ENCODE results near the gene COX7A2. TPM values are rescaled to one million over a fixed set of nuclear protein-coding genes. Genes with fewer than 3 reads are reported as not detected.

Gene COX7A2
- total RNA-seq, 3 donors from 2014 or later (not counting 1 experiment from before 2014, with no cell fraction given), result 161 to 215 (median 166) TPM

DNA sequence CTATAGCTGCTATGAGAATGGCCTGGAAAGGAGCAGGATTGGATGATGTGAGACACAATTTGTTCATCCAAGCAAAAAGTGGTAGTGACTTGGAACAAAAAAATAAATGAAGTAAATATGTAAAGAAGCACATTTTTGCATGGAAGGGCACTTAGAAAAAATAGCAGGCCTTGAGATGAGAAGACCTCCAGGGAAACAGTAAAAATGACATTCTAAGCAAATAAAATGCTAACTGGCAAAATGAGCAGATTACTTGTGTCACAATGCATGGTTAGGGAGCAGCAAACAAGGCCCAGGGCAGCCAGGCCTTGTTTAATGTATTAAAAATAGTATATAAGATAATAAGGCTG, 19.8 kb upstream of the COX7A2 start:
- Histone ChIP-seq H3K9me3 (ENCODE audit: control insufficient read depth, insufficient read depth, low read length) (no peaks in the 10 kb centered on the region), H3K4me1 (ENCODE audit: control insufficient read depth, insufficient read depth, low read length) (no peaks in the 10 kb centered on the region), H3K27me3 (ENCODE audit: control insufficient read depth, insufficient read depth, low read length) (no peaks in the 10 kb centered on the region), H3K27ac (ENCODE audit: low read length) (no peak overlapping the region), H3K36me3 (ENCODE audit: control insufficient read depth, insufficient read depth, low read length) (peaks cover 45% of the 10 kb centered on the region), H3K4me3 (ENCODE audit: low read length) (no peak overlapping the region)
- H3K27ac Mint-ChIP-seq, result no peak overlapping the region
- ATAC-seq (no peak), DNase-seq (no peak)
- TF ChIP-seq, protein P1, sequence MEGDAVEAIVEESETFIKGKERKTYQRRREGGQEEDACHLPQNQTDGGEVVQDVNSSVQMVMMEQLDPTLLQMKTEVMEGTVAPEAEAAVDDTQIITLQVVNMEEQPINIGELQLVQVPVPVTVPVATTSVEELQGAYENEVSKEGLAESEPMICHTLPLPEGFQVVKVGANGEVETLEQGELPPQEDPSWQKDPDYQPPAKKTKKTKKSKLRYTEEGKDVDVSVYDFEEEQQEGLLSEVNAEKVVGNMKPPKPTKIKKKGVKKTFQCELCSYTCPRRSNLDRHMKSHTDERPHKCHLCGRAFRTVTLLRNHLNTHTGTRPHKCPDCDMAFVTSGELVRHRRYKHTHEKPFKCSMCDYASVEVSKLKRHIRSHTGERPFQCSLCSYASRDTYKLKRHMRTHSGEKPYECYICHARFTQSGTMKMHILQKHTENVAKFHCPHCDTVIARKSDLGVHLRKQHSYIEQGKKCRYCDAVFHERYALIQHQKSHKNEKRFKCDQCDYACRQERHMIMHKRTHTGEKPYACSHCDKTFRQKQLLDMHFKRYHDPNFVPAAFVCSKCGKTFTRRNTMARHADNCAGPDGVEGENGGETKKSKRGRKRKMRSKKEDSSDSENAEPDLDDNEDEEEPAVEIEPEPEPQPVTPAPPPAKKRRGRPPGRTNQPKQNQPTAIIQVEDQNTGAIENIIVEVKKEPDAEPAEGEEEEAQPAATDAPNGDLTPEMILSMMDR (IDR thresholded peaks at IDR 0.05), result no peak
- intact Hi-C loops (cut with micrococcal nuclease), result no loop called here
- no peaks in the 10 kb centered on the region for H3K36me3 Mint-ChIP-seq
- no peaks in the 10 kb centered on the region for H3K9me3 Mint-ChIP-seq
- H3K4me3 Mint-ChIP-seq, result no peak overlapping the region
- peaks cover 3 to 10% of the 10 kb centered on the region in 2 donors for H3K4me1 Mint-ChIP-seq
- no peaks in the 10 kb centered on the region for H3K27me3 Mint-ChIP-seq (ENCODE audit: low read depth in 2 of 2)

DNA sequence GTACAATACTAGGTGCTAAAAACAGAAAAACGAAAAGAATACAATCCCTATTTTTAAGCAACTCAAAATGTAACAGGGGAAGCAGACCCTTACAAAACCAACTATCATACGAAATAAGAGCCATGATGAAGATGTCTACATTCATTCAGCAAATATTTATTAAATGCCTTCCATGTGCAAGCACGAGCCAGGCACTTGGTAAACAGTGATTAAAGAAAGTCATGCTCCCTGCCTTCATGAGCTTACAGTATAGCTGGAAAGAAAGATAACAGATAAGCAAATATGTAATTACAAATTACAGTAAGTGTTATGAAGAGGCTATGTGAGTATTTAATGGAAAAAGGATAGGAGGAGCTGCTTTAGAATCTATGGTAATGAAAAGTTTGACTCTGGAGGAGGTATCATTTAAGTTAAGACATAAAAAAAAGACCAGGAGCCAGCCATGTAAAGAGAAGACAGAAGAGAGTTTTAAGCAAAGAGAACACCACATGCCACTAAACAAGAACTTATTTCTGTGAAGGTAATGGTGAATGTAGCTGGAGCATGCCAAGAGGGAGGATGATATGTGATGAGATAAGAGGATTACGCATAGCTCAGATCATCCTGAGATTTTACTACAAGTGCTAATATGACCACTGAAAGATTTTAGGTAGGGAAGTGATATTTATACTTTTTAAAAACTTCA, 19.3 kb upstream of the COX7A2 start:
- H3K27me3 ChIP-seq (ENCODE audit: control insufficient read depth, insufficient read depth, low read length), result no peaks in the 10 kb centered on the region

DNA sequence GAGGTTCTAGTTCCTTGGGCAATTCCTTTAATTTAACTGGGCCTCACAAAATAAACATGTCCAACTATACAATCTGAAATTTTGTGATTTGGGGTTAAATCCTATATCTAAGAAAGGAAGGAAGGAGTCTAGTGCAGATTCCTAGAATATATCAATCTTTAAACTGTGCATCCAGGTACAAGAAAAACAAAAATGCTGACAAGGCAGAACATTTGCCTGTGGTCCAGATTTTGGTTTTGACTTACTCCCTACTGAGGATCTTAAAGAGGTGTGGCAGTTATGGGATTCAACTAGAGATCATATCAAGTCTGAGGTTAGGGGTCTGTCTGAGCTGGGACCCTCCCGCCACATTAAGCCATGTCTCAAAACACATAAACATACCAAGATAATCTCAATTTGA, 17.7 kb upstream of the COX7A2 start:
- DNase-seq (no peak), ATAC-seq (no peak)
- no peak overlapping the region for H3K27ac ChIP-seq (ENCODE audit: low read length)
- no peaks in the 10 kb centered on the region for H3K4me1 ChIP-seq (ENCODE audit: control insufficient read depth, insufficient read depth, low read length)
- TF ChIP-seq, protein P1 (IDR thresholded peaks at IDR 0.05), result no peak
- no peaks in the 10 kb centered on the region for H3K27me3 Mint-ChIP-seq (ENCODE audit: low read depth in 2 of 2)
- H3K4me3 Mint-ChIP-seq, result no peak overlapping the region
- H3K9me3 ChIP-seq (ENCODE audit: control insufficient read depth, insufficient read depth, low read length), result no peaks in the 10 kb centered on the region
- intact Hi-C loops (cut with micrococcal nuclease), result no loop called here
- WGBS (ENCODE audit: insufficient coverage), result 100% methylated on average over 1 of the region's 1 CpG
- H3K27me3 ChIP-seq (ENCODE audit: control insufficient read depth, insufficient read depth, low read length), result no peaks in the 10 kb centered on the region
- no peak overlapping the region for H3K27ac Mint-ChIP-seq
- H3K9me3 Mint-ChIP-seq, result no peaks in the 10 kb centered on the region
- H3K36me3 Mint-ChIP-seq, result no peaks in the 10 kb centered on the region
- H3K4me1 Mint-ChIP-seq, result peaks cover 0 to 8% of the 10 kb centered on the region in 2 donors
- peaks cover 59% of the 10 kb centered on the region for H3K36me3 ChIP-seq (ENCODE audit: control insufficient read depth, insufficient read depth, low read length)
- H3K4me3 ChIP-seq (ENCODE audit: low read length), result no peak overlapping the region

More for the DNA sequence above, 19.3 kb upstream of the COX7A2 start:
- H3K9me3 Mint-ChIP-seq, result no peaks in the 10 kb centered on the region
- H3K27ac ChIP-seq (ENCODE audit: low read length), result no peak overlapping the region
- H3K4me3 ChIP-seq (ENCODE audit: low read length), result no peak overlapping the region
- no peak overlapping the region for H3K27ac Mint-ChIP-seq
- no peaks in the 10 kb centered on the region for H3K27me3 Mint-ChIP-seq (ENCODE audit: low read depth in 2 of 2)
- ATAC-seq (no peak), DNase-seq (no peak)
- WGBS (ENCODE audit: insufficient coverage), result 98% methylated on average over 4 of the region's 4 CpGs
- no peaks in the 10 kb centered on the region for H3K4me1 ChIP-seq (ENCODE audit: control insufficient read depth, insufficient read depth, low read length)
- H3K9me3 ChIP-seq (ENCODE audit: control insufficient read depth, insufficient read depth, low read length), result no peaks in the 10 kb centered on the region
- peaks cover 0 to 7% of the 10 kb centered on the region in 2 donors for H3K4me1 Mint-ChIP-seq
- no peaks in the 10 kb centered on the region for H3K36me3 Mint-ChIP-seq
- intact Hi-C loops (cut with micrococcal nuclease), result no loop called here
- TF ChIP-seq, protein P1 (IDR thresholded peaks at IDR 0.05), result no peak
- H3K36me3 ChIP-seq (ENCODE audit: control insufficient read depth, insufficient read depth, low read length), result peaks cover 48% of the 10 kb centered on the region
- no peak overlapping the region for H3K4me3 Mint-ChIP-seq

Measured in natural killer cell (primary cell).